Activated CD8-positive, alpha-beta T cell treated with anti-CD3 and anti-CD28 coated beads, Interleukin-2, amount 10 ng/mL, durations not matched to agents 7 days and 5 days (primary cell): ENCODE data around the gene PIEZO1. TPM values are rescaled to one million over a fixed set of nuclear protein-coding genes. Genes with fewer than 3 reads are reported as not detected.
A peak's percentile ranks its signal among the peaks of the same experiment; 100 is the strongest.

Source experiments
- ATAC-seq: fragments of 150-1000 bp; cut with Tn5 transposase; one replicate; pipeline ENCODE4 v1.10.0; 2021; ENCODE audit warnings: moderate library complexity
- CTCF ChIA-PET: fragments of 350-600 bp; sonication (Branson Sonifier 250); formaldehyde crosslinking; loops from one replicate; lab custom pipeline; 2021; ENCODE audit warnings: antibody characterized with exemption; lab: Charles Lee
- POLR2A ChIA-PET: fragments of 350-600 bp; sonication (Branson Sonifier 250); formaldehyde crosslinking; loops from one replicate; lab custom pipeline; 2021; ENCODE audit warnings: antibody characterized with exemption; lab: Charles Lee
- DNase-seq: peaks from one replicate; pipeline ENCODE4 v3.0.0-alpha.2; 2020
- H3K27ac Mint-ChIP-seq: one replicate; pipeline ENCODE4 v1.8.0; 2021; ENCODE audit warnings: mild to moderate bottlenecking, mixed read lengths
- H3K27me3 Mint-ChIP-seq: one replicate; pipeline ENCODE4 v1.8.0; 2021; ENCODE audit warnings: low read depth, mixed read lengths
- H3K36me3 Mint-ChIP-seq: one replicate; pipeline ENCODE4 v1.8.0; 2021; ENCODE audit warnings: low read depth, mixed read lengths
- H3K4me1 Mint-ChIP-seq: one replicate; pipeline ENCODE4 v1.8.0; 2021; ENCODE audit warnings: low read depth, mixed read lengths
- H3K4me3 Mint-ChIP-seq: one replicate; pipeline ENCODE4 v1.8.0; 2021; ENCODE audit warnings: mild to moderate bottlenecking, mixed read lengths
- H3K9me3 Mint-ChIP-seq: one replicate; pipeline ENCODE4 v1.8.0; 2022; ENCODE audit warnings: mixed read lengths; ENCODE audit not compliant: insufficient read depth
- total RNA-seq, 2 experiments: library from RNA; stranded (reverse); gene quantifications; one replicate each; pipeline ENCODE4 v1.2.3, GENCODE V29; 2021

PIEZO1 gene
- total RNA-seq, 2 experiments from 2014 or later = 226 to 230 TPM

- Mint-ChIP-seq H3K27me3 (no peaks in the 10 kb centered on the region), H3K9me3 (no peaks in the 10 kb centered on the region), H3K36me3 (peaks cover 51% of the 10 kb centered on the region), H3K4me3 (no peak overlapping the region), H3K27ac (peak overlapping the region; percentile 68), H3K4me1 (peaks cover 53% of the 10 kb centered on the region)
- POLR2A ChIA-PET = no interaction called here
- peak; percentile 49 for DNase-seq
- no peak for ATAC-seq
- CTCF ChIA-PET = interaction anchor here (0.8 to 1.3 kb wide), 3 partner anchors 13 to 78 kb away, joined by 3 to 4 read pairs (median 3); no protein-coding TSS in a partner anchor
Observed at GRCh38 chr16:88697831-88698615, 87.0 kb downstream of the PIEZO1 start.

DNA sequence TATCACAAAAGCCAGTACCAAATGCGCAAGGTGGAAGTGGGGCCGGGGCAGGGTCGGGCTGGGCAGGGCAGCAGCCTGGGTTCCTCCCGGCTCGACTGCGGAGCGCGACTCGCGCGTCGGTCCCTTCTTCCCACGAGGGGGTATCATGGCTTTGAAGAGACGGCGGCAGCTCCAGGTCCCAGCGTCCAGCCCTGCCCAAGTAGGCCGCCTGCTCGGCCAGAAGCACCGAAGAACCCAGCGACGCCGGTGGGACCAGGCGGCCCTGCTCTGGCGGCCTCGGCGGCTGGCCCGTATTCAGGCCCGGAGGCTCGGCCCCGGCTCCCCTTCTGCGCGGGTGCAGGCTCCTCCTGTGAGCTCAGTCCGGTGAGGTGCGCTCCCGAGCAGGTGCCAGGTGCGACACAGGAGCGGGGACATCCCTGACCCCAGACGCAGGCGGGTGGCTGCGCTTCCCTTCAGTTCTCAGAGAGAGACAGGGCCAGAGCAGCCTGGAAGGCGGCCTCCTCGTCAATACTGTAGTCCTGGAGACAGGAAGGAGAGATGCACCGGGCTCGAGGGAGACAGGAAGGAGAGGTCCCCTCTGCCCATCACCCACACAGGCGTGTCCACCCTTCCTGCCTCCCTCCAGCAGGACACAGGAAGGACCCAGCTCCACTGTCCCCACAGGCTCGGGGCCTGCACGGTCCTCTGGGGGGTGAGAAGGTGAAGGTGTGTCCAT lies 87.7 kb downstream of the PIEZO1 start:
- H3K4me1 Mint-ChIP-seq = peaks cover 55% of the 10 kb centered on the region
- ATAC-seq (no peak), DNase-seq (no peak)
- CTCF ChIA-PET = interaction anchor here (1.2 kb wide), 1 partner anchor 12 kb away, joined by 4 read pairs; no protein-coding TSS in a partner anchor
- H3K9me3 Mint-ChIP-seq = no peaks in the 10 kb centered on the region
- POLR2A ChIA-PET = no interaction called here
- peak overlapping the region; percentile 68 for H3K27ac Mint-ChIP-seq
- H3K36me3 Mint-ChIP-seq = peaks cover 44% of the 10 kb centered on the region
- H3K4me3 Mint-ChIP-seq = no peak overlapping the region
- H3K27me3 Mint-ChIP-seq = no peaks in the 10 kb centered on the region

DNA sequence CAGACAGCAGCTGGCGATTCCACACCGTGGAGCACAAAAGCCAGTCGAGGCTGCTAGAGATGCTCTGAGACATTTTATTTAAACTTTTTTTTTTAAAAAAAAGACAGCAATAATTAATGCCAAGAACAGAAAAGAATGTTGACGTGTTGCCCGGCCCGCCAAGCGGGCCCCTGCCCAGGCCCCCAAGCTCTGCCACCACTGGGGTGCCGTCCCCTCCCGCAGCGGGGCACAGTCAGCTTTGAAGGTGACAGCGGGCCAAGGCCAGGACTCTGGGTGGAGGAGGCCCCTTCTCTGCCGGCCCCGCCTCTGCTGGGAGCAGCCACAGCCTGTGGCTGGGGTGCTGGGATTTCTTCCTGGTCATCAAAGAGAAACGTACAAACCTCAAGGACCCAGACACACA lies 88.6 kb downstream of the PIEZO1 start:
- CTCF ChIA-PET = no interaction called here

GRCh38 chr16:88695753-88696152 lies 89.3 kb downstream of the PIEZO1 start:
- H3K9me3 Mint-ChIP-seq = no peaks in the 10 kb centered on the region
- peak overlapping the region; percentile 61 for H3K27ac Mint-ChIP-seq
- ChIA-PET POLR2A (no interaction called here), CTCF (no interaction called here)
- peaks cover 32% of the 10 kb centered on the region for H3K36me3 Mint-ChIP-seq
- DNase-seq (no peak), ATAC-seq (no peak)
- no peaks in the 10 kb centered on the region for H3K27me3 Mint-ChIP-seq
- H3K4me3 Mint-ChIP-seq = no peak overlapping the region
- peaks cover 64% of the 10 kb centered on the region for H3K4me1 Mint-ChIP-seq

More for the DNA sequence above, 88.6 kb downstream of the PIEZO1 start:
- Mint-ChIP-seq H3K27ac (peak overlapping the region; percentile 49), H3K9me3 (no peaks in the 10 kb centered on the region), H3K36me3 (peaks cover 37% of the 10 kb centered on the region), H3K27me3 (no peaks in the 10 kb centered on the region), H3K4me1 (peaks cover 60% of the 10 kb centered on the region), H3K4me3 (no peak overlapping the region)
- ATAC-seq = no peak
- DNase-seq = no peak
- POLR2A ChIA-PET = no interaction called here

- peaks cover 64% of the 10 kb centered on the region for H3K4me1 Mint-ChIP-seq
- DNase-seq = no peak
- no peak overlapping the region for H3K4me3 Mint-ChIP-seq
- CTCF ChIA-PET = interaction anchor here (0.6 kb wide), 1 partner anchor 13 kb away, joined by 3 read pairs; no protein-coding TSS in a partner anchor
- peak overlapping the region; percentile 61 for H3K27ac Mint-ChIP-seq
- H3K27me3 Mint-ChIP-seq = no peaks in the 10 kb centered on the region
- no peak for ATAC-seq
- POLR2A ChIA-PET = no interaction called here
- peaks cover 27% of the 10 kb centered on the region for H3K36me3 Mint-ChIP-seq
- no peaks in the 10 kb centered on the region for H3K9me3 Mint-ChIP-seq
Observed at GRCh38 chr16:88695218-88695617, 89.8 kb downstream of the PIEZO1 start.

GRCh38 chr16:88694221-88695087 lies 90.6 kb downstream of the PIEZO1 start:
- no peak for ATAC-seq
- DNase-seq = no peak
- H3K4me1 Mint-ChIP-seq = peaks cover 62% of the 10 kb centered on the region
- no peak overlapping the region for H3K4me3 Mint-ChIP-seq
- ChIA-PET POLR2A (no interaction called here), CTCF (interaction anchor here (0.6 kb wide), 1 partner anchor 13 kb away, joined by 3 read pairs; no protein-coding TSS in a partner anchor)
- H3K27ac Mint-ChIP-seq = peak overlapping the region; percentile 47
- H3K27me3 Mint-ChIP-seq = no peaks in the 10 kb centered on the region
- H3K9me3 Mint-ChIP-seq = no peaks in the 10 kb centered on the region
- H3K36me3 Mint-ChIP-seq = peaks cover 20% of the 10 kb centered on the region

DNA sequence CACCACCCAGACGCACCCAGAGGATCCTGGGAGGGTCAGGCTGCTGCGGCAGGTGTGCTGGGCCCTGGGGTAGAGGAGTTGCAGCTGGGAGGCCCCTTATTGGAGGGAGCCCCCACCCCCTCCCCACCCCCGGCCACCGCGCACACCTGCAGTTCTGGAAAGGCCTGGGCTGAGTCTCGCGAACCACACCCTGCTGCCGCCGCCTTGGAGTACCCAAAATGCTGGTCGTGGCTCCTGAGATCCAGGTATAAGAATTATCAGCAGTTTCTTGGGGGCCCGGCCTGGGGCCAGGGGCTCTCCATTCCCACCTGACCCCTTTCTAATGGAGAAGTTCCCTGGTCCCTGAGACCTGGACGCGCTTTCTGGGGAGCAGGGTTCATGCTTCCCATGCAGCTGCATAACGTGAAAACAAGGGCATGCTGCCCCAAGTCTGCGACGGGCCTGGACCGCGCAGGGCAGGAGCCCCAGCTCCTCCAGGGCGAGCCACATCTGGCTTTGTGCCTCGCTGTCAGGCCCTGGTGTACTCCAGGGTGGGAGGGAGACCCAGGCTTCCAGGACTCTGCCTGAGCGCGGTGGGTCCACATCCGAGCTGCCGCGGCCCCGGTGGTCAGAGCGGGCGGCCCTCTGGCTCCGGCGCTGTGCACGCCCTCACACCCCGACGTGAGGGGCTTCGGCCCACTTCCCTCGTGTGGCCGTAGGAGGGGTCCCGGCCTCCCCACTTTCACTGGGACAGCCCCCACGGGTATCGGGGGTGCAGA lies 91.4 kb downstream of the PIEZO1 start:
- H3K27ac Mint-ChIP-seq = no peak overlapping the region
- H3K27me3 Mint-ChIP-seq = no peaks in the 10 kb centered on the region
- POLR2A ChIA-PET = no interaction called here
- CTCF ChIA-PET = no interaction called here
- no peak for DNase-seq
- ATAC-seq = no peak
- peaks cover 17% of the 10 kb centered on the region for H3K36me3 Mint-ChIP-seq
- H3K4me1 Mint-ChIP-seq = peaks cover 66% of the 10 kb centered on the region
- no peaks in the 10 kb centered on the region for H3K9me3 Mint-ChIP-seq
- no peak overlapping the region for H3K4me3 Mint-ChIP-seq

DNA sequence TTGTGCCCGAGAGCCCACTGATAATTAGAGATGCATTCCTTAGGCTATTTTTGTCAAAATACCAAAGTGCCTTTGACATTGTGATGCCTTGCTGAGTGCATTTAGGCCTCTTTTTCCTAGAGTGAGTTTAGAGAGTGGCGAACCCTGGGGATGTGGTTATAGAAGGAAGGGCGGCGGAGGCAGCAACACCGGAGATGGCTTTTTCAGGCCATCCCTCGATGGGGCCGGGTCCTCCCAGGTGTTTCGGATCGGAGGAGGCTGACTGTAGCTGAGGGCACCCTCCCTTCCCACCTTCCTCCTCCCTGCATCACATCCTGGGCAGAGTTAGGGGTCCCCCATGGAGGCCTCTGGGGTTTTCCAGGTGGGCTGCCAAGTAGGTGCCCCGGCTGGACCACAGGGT lies 92.2 kb downstream of the PIEZO1 start:
- Mint-ChIP-seq H3K36me3 (peaks cover 11% of the 10 kb centered on the region), H3K27me3 (no peaks in the 10 kb centered on the region), H3K9me3 (no peaks in the 10 kb centered on the region), H3K27ac (peak overlapping the region; percentile 92), H3K4me3 (peak overlapping the region; percentile 52), H3K4me1 (peaks cover 61% of the 10 kb centered on the region)
- DNase-seq = no peak
- POLR2A ChIA-PET = interaction anchor here (2.3 kb wide), 1 partner anchor 9 kb away, joined by 15 read pairs; no protein-coding TSS in a partner anchor
- no peak for ATAC-seq
- CTCF ChIA-PET = interaction anchor here (0.8 kb wide), 1 partner anchor 10 kb away, joined by 4 read pairs; no protein-coding TSS in a partner anchor

GRCh38 chr16:88691924-88692560 lies 93.0 kb downstream of the PIEZO1 start:
- Mint-ChIP-seq H3K4me1 (peaks cover 57% of the 10 kb centered on the region), H3K9me3 (no peaks in the 10 kb centered on the region), H3K4me3 (peak overlapping the region; percentile 52), H3K36me3 (peaks cover 5% of the 10 kb centered on the region), H3K27me3 (no peaks in the 10 kb centered on the region), H3K27ac (peak overlapping the region; percentile 92)
- ATAC-seq (peak; percentile 55), DNase-seq (peak; percentile 62)
- CTCF ChIA-PET = interaction anchor here (0.8 to 1.0 kb wide), 2 partner anchors 8 to 11 kb away, joined by 3 to 4 read pairs; no protein-coding TSS in a partner anchor
- POLR2A ChIA-PET = interaction anchor here (0.7 to 2.3 kb wide), 2 partner anchors 9 to 42 kb away, joined by 3 to 15 read pairs; partner anchors contain the start of gene CYBA

DNA sequence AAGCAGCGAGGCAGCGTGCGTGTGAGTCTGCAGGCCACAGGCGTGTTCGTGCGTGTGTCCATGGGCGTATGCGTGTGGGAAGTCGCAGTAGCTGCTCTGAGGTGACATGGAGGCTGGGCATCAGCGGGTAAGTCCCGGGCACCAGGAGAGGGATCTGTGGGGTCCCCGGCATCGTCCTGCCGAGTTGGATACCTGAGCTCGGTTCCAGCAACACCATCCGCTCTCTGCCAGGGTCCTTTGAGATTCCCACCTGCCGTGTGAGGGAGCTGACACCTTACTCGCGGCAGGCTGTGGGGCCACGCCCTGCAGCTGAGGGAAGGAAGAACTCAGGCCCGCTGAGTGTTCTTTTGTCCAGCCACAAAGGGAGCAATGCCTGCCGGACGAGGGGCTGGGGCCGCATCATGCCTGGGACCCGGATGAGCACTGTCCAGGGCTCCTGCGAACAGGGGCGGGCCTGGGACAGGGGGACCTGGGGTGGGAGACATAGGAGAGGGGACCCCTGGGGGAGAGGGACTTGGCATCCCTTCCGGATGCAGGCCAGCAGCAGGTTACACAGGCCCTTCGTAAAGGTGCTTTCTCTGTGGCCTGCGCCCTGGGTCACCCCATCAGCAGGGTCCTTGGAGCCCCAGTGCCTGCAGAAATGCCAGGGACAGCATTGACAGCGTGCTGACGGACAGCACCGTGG lies 93.7 kb downstream of the PIEZO1 start:
- ATAC-seq (no peak), DNase-seq (no peak)
- Mint-ChIP-seq H3K4me1 (peaks cover 60% of the 10 kb centered on the region), H3K4me3 (peak overlapping the region; percentile 34), H3K27ac (peak overlapping the region; percentile 92), H3K27me3 (no peaks in the 10 kb centered on the region), H3K9me3 (no peaks in the 10 kb centered on the region), H3K36me3 (peaks cover 2% of the 10 kb centered on the region)
- POLR2A ChIA-PET = interaction anchor here (0.6 to 2.3 kb wide), 3 partner anchors 10 to 238 kb away, joined by 3 to 15 read pairs (median 3); partner anchors contain the start of genes CYBA and ZFPM1
- CTCF ChIA-PET = interaction anchor here (1.0 kb wide), 1 partner anchor 9 kb away, joined by 3 read pairs; no protein-coding TSS in a partner anchor
